HepG2 (cell line): Measurements from ENCODE around the gene IQGAP2. TPM values are rescaled to one million over a fixed set of nuclear protein-coding genes. Genes with fewer than 3 reads are reported as not detected.

ENCODE experiments used
- FOSL2 ChIP-seq: sonication (generic); formaldehyde crosslinking; IDR thresholded peaks from 2 replicates; pipeline ENCODE4 v1.4.0; 2020; ENCODE audit warnings: missing genetic modification reagents
- FOXA3 ChIP-seq: IDR thresholded peaks from 2 replicates; pipeline ENCODE4 v1.6.1; 2016; ENCODE audit warnings: missing genetic modification reagents, missing compliant biosample characterization
- GABPA ChIP-seq, 2 experiments: IDR thresholded peaks; 2 replicates each; pipeline ENCODE4 v1.6.1; 2011 to 2016; ENCODE audit warnings: low read depth in 2 of 2, low read length in 1 of 2, missing biosample characterization in 1 of 2, missing genetic modification characterization in 1 of 2
- GMEB2 ChIP-seq: IDR thresholded peaks from 2 replicates; pipeline ENCODE4 v1.6.1; 2016; ENCODE audit warnings: missing biosample characterization, missing genetic modification reagents, low read depth
- HDAC2 ChIP-seq: sonication (generic); formaldehyde crosslinking; IDR thresholded peaks from 2 replicates; pipeline ENCODE4 v1.4.0; 2020; ENCODE audit warnings: missing genetic modification reagents
- KLF13 ChIP-seq: sonication (generic); formaldehyde crosslinking; IDR thresholded peaks from 2 replicates; pipeline ENCODE4 v1.4.0; 2020; ENCODE audit warnings: mild to moderate bottlenecking, missing genetic modification reagents
- MED13 ChIP-seq: sonication (generic); formaldehyde crosslinking; IDR thresholded peaks from 2 replicates; pipeline ENCODE4 v1.5.0; 2020; ENCODE audit warnings: missing genetic modification reagents
- NFIC ChIP-seq: IDR thresholded peaks from 2 replicates; pipeline ENCODE4 v1.6.1; 2012; ENCODE audit warnings: mild to moderate bottlenecking, low read length, inconsistent platforms
- SNAPC5 ChIP-seq: sonication (generic); formaldehyde crosslinking; IDR thresholded peaks from 2 replicates; pipeline ENCODE4 v1.8.1; 2023; ENCODE audit warnings: mild to moderate bottlenecking, missing genetic modification reagents, borderline replicate concordance
- SOX5 ChIP-seq: IDR thresholded peaks from 2 replicates; pipeline ENCODE4 v1.6.1; 2016; ENCODE audit warnings: borderline replicate concordance
- TBL1XR1 ChIP-seq: fragments of 150-350 bp; IDR thresholded peaks from 2 replicates; pipeline ENCODE4 v1.6.1; 2014; ENCODE audit warnings: borderline replicate concordance, low read length; ENCODE audit not compliant: partially characterized antibody
- ZBED4 ChIP-seq: sonication (generic); formaldehyde crosslinking; IDR thresholded peaks from 2 replicates; pipeline ENCODE4 v1.4.0; 2020; ENCODE audit warnings: missing genetic modification reagents, borderline replicate concordance
- ZBTB34 ChIP-seq: sonication (generic); formaldehyde crosslinking; IDR thresholded peaks from 2 replicates; pipeline ENCODE4 v1.8.0; 2022; ENCODE audit warnings: mild to moderate bottlenecking, missing genetic modification reagents
- ZNF138 ChIP-seq: sonication (generic); formaldehyde crosslinking; IDR thresholded peaks from 2 replicates; pipeline ENCODE4 v1.5.0; 2020; ENCODE audit warnings: mild to moderate bottlenecking, low read depth, missing genetic modification reagents
- ZNF362 ChIP-seq: sonication (generic); formaldehyde crosslinking; IDR thresholded peaks from 2 replicates; pipeline ENCODE4 v1.4.0; 2020; ENCODE audit warnings: missing genetic modification reagents, mild to moderate bottlenecking, borderline replicate concordance
- ZNF639 ChIP-seq: conservative IDR thresholded peaks from 2 replicates; pipeline ENCODE4 v1.6.1; 2018; ENCODE audit warnings: missing genetic modification reagents
- ZNF644 ChIP-seq: IDR thresholded peaks from 2 replicates; pipeline ENCODE4 v1.6.1; 2016; ENCODE audit warnings: low read depth
- ZNF883 ChIP-seq: sonication (generic); formaldehyde crosslinking; IDR thresholded peaks from 2 replicates; pipeline ENCODE4 v1.5.1; 2020; ENCODE audit warnings: mild to moderate bottlenecking, missing genetic modification reagents; ENCODE audit errors: not compliant biosample characterization
- polyA plus RNA-seq, 8 experiments: library from polyadenylated mRNA; depleted of rRNA in 3 of 8; stranded (reverse) in 7 of 8; unstranded in 1 of 8; fragments of >200 nt; fragmentation: Illumina TruSeq in 4 of 8; extraction: Trizol in 4 of 8; gene quantifications; 2 replicates each; pipeline versions ENCODE4 v1.2.1 to v1.2.3, GENCODE V29; 2011 to 2016; ENCODE audit warnings: low read depth in 4 of 8, missing spikeins in 1 of 8, mixed read lengths in 1 of 8; ENCODE audit not compliant: insufficient read depth in 1 of 8
- total RNA-seq, 5 experiments: library from RNA; depleted of rRNA; stranded (reverse); fragments of >200 nt; fragmentation: Illumina TruSeq; extraction: Trizol; gene quantifications; 2 replicates each; pipeline ENCODE4 v1.2.3, GENCODE V29; 2016; ENCODE audit warnings: low read depth in 1 of 5

The IQGAP2 gene
- total and polyA plus RNA-seq, 2 of the 13 experiments (the other 11 are each of a cell fraction or from before 2014, with no cell fraction given): 35.2 to 83.3 TPM

GRCh38 chr5:76755779-76756637, 352.9 kb downstream of the IQGAP2 start (continued):
- TF ChIP-seq ZNF362 (no peak), SOX5 (CRISPR knock-in tag) (no peak), ZBTB34 (CRISPR knock-in tag) (no peak), GABPA (IDR thresholded peaks at IDR 0.05; ENCODE audit: low read depth, low read length) (no peak), GABPA (CRISPR knock-in tag; IDR thresholded peaks at IDR 0.05; ENCODE audit: low read depth) (no peak), TBL1XR1 (no peak), ZNF639 (no peak), ZNF883 (CRISPR knock-in tag) (peak; percentile 46), FOXA3 (CRISPR knock-in tag) (peak; percentile 5; the same call in 1 of the 2 replicates), NFIC (no peak), KLF13 (CRISPR knock-in tag) (no peak), FOSL2 (CRISPR knock-in tag) (no peak), HDAC2 (CRISPR knock-in tag) (peak; percentile 31; the same call in 1 of the 2 replicates), MED13 (no peak), ZNF138 (no peak), ZBED4 (CRISPR knock-in tag) (no peak), SNAPC5 (CRISPR knock-in tag) (no peak), GMEB2 (CRISPR knock-in tag) (no peak), ZNF644 (no peak)
